Glutamatergic neuron (in vitro differentiated cells): Measurements from ENCODE around the gene PPCDC. TPM values are rescaled to one million over a fixed set of nuclear protein-coding genes. Genes with fewer than 3 reads are reported as not detected.

Experiments used
- DNase-seq: peaks from one replicate; pipeline ENCODE4 v3.0.0; 2022
- H3K27ac Mint-ChIP-seq: one replicate; pipeline ENCODE4 v1.8.0; 2020; ENCODE audit warnings: mild to moderate bottlenecking, mixed read lengths, inconsistent platforms; ENCODE audit not compliant: unreplicated experiment
- H3K27me3 Mint-ChIP-seq: one replicate; pipeline ENCODE4 v1.8.0; 2020; ENCODE audit warnings: mild to moderate bottlenecking, moderate library complexity, mixed read lengths, inconsistent platforms; ENCODE audit not compliant: unreplicated experiment
- H3K36me3 Mint-ChIP-seq: one replicate; pipeline ENCODE4 v1.8.0; 2020; ENCODE audit warnings: mild to moderate bottlenecking, mixed read lengths, inconsistent platforms; ENCODE audit not compliant: unreplicated experiment
- H3K4me1 Mint-ChIP-seq: one replicate; pipeline ENCODE4 v1.8.0; 2020; ENCODE audit warnings: mild to moderate bottlenecking, low read depth, mixed read lengths, inconsistent platforms; ENCODE audit not compliant: unreplicated experiment
- H3K4me3 Mint-ChIP-seq: one replicate; pipeline ENCODE4 v1.8.0; 2020; ENCODE audit warnings: mild to moderate bottlenecking, mixed read lengths, inconsistent platforms; ENCODE audit not compliant: unreplicated experiment
- H3K9me3 Mint-ChIP-seq: one replicate; pipeline ENCODE4 v1.8.0; 2020; ENCODE audit warnings: mild to moderate bottlenecking, moderate library complexity, mixed read lengths, inconsistent platforms; ENCODE audit not compliant: unreplicated experiment
- CTCF ChIP-seq: fragments of 200-600 bp; sonication (generic); IDR thresholded peaks from one replicate; pipeline ENCODE4 v1.5.0; 2021; ENCODE audit not compliant: partially characterized antibody, unreplicated experiment
- total RNA-seq: library from RNA; stranded (reverse); fragmentation: NEBNext Ultra II Directional; extraction: Animal tissue kit (Norgen Biotek cat#: 25700); gene quantifications from one replicate; pipeline ENCODE4 v1.2.1, GENCODE V29; 2021; ENCODE audit not compliant: unreplicated experiment

The PPCDC gene
- total RNA-seq, 1 donor from 2014 or later, result 12.7 TPM

- no peak for TF ChIP-seq CTCF
- no peaks in the 10 kb centered on the region for H3K36me3 Mint-ChIP-seq
- H3K27ac Mint-ChIP-seq, result no peak overlapping the region
- H3K4me1 Mint-ChIP-seq, result peaks cover 6% of the 10 kb centered on the region
- H3K27me3 Mint-ChIP-seq, result no peaks in the 10 kb centered on the region
- DNase-seq, result no peak
- H3K4me3 Mint-ChIP-seq, result no peak overlapping the region
- H3K9me3 Mint-ChIP-seq, result peaks cover 8% of the 10 kb centered on the region
Measured at GRCh38 chr15:75032395-75032794, 9.0 kb downstream of the PPCDC start.

DNA sequence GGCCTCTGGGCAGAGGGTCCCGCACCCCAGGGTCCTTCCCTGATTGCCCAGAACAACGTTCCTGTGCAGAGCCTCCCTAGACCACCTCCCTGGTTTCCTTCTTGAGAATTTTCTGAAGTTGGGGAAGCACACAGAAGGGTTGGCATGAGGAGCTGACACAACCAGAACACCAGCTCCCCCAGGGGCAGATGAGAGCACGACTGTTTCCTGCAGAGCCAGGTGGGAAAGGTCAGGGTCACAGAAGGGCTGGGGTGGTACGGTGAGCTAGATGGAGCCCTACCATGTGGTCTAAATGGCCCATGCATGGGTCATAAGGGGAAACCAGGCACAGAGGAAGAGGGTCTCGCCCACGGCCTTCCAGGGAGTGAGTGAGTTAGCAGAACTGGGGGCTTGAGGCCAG lies 10.4 kb downstream of the PPCDC start:
- H3K27me3 Mint-ChIP-seq, result no peaks in the 10 kb centered on the region
- H3K4me1 Mint-ChIP-seq, result peaks cover 6% of the 10 kb centered on the region
- H3K27ac Mint-ChIP-seq, result no peak overlapping the region
- DNase-seq, result no peak
- no peaks in the 10 kb centered on the region for H3K36me3 Mint-ChIP-seq
- peaks cover 8% of the 10 kb centered on the region for H3K9me3 Mint-ChIP-seq
- H3K4me3 Mint-ChIP-seq, result no peak overlapping the region
- TF ChIP-seq CTCF, result no peak

DNA sequence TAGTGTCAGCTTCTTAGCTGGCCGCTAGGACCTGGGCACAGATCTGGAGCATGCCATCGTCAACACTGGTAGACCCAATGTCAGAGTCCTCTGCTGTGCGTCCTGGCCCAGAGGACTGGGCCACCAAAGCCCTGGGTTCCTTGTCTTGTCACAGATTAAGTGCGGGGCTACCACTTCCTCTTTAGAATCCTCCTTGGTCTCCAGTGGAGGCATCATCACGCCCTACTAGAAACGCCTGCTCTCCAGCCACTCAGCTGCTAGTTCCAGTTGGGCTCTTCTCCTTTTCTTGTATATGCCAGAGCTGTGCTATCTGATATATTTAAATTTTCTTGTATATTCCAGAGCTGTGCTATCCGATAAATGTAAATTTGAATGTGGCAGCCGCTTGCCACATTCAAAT lies 11.2 kb downstream of the PPCDC start:
- Mint-ChIP-seq H3K9me3 (peaks cover 4% of the 10 kb centered on the region), H3K4me1 (peaks cover 2% of the 10 kb centered on the region), H3K27me3 (no peaks in the 10 kb centered on the region), H3K4me3 (no peak overlapping the region), H3K27ac (no peak overlapping the region), H3K36me3 (no peaks in the 10 kb centered on the region)
- no peak for TF ChIP-seq CTCF
- DNase-seq, result no peak

DNA sequence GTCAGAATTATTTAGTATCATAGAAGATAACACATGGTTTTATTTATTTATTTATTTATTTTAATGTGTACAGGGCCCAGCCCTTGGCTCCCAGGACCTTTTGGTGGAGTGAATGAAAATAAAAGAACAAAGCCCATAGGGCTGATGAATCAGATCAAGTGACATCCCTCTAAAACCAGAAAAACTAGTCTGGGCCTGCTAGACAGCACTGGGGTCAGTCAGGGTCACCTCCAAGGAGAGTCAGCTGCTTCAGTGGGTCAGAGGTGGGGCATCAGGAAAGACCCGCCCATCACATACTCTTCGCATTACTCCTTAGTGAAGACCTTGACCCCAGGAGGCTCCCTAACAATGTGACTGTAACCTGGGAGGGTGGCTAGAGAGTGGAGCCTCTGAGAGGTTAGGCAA lies 12.8 kb downstream of the PPCDC start:
- Mint-ChIP-seq H3K36me3 (no peaks in the 10 kb centered on the region), H3K9me3 (peaks cover 4% of the 10 kb centered on the region), H3K4me3 (no peak overlapping the region), H3K27ac (no peak overlapping the region), H3K27me3 (no peaks in the 10 kb centered on the region), H3K4me1 (peaks cover 2% of the 10 kb centered on the region)
- no peak for DNase-seq
- TF ChIP-seq CTCF, result no peak

DNA sequence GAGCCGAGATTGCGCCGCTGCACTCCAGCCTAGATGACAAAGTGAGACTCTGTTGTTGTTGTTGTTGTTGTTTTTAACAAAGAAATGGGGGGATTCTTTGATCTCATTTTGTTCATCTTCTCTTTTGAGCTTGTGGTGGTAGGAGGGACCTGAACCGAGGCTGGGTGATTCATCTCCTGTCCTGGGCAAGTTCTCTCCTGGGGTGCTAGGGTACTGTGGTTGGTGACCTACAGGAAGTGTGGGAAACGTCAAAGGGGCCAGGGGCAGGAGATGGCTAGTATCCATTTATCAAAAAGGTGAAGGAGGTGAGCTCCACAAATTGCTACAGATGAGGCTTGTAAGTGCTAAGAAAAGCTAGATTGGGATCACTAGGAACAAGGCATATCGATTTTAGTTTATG lies 14.3 kb downstream of the PPCDC start:
- DNase-seq, result no peak
- Mint-ChIP-seq H3K27ac (no peak overlapping the region), H3K36me3 (no peaks in the 10 kb centered on the region), H3K9me3 (peaks cover 7% of the 10 kb centered on the region), H3K4me1 (peaks cover 2% of the 10 kb centered on the region), H3K27me3 (peaks cover 2% of the 10 kb centered on the region), H3K4me3 (no peak overlapping the region)
- TF ChIP-seq CTCF, result no peak
